ENCODE measurements around the gene MAP2K5.

DNA sequence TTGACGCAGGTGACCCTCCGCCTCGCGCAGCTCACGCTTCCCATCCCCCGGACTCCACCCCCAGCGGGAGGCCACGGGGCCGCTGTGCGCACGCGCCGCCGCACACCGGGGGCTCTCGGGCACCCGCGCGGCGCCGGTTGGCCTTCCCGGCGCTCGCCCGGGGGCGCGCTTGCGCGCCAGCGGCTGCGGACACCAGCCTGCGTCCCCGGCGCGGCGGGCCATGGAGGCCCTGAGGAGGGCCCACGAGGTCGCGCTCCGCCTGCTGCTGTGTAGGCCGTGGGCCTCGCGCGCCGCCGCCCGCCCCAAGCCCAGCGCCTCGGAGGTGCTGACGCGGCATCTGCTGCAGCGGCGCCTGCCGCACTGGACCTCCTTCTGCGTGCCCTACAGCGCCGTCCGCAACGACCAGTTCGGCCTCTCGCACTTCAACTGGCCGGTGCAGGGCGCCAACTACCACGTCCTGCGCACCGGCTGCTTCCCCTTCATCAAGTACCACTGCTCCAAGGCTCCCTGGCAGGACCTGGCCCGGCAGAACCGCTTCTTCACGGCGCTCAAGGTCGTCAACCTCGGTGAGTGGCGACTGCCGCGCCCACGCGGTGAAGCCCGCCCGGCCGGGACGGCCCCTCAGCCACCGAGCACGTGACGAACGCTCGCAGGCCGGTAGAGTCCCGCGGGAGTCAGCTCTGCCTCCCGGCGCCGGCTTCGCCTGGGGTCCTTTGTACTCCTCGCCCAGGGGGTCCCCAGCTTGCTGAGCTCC, 21.3 kb upstream of the MAP2K5 start, which contains the start of gene C15orf61:
- TF ChIP-seq, protein P1, sequence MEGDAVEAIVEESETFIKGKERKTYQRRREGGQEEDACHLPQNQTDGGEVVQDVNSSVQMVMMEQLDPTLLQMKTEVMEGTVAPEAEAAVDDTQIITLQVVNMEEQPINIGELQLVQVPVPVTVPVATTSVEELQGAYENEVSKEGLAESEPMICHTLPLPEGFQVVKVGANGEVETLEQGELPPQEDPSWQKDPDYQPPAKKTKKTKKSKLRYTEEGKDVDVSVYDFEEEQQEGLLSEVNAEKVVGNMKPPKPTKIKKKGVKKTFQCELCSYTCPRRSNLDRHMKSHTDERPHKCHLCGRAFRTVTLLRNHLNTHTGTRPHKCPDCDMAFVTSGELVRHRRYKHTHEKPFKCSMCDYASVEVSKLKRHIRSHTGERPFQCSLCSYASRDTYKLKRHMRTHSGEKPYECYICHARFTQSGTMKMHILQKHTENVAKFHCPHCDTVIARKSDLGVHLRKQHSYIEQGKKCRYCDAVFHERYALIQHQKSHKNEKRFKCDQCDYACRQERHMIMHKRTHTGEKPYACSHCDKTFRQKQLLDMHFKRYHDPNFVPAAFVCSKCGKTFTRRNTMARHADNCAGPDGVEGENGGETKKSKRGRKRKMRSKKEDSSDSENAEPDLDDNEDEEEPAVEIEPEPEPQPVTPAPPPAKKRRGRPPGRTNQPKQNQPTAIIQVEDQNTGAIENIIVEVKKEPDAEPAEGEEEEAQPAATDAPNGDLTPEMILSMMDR (conservative IDR thresholded peaks at IDR 0.05): peak; percentile 28
- TF ChIP-seq ZFX (IDR thresholded peaks at IDR 0.05): peak; percentile 96
